Stimulated activated CD4-positive, alpha-beta T cell treated with anti-CD3 and anti-CD28 coated beads, Interleukin-4, amount 100 ng/mL, for 4 hours (primary cell): ENCODE data around the gene GALNS.
"Not testable (repeated sequence)": the region's sequence is repeated elsewhere in the genome, so short reads cannot be mapped to it uniquely, and the experiment has no call there.

ENCODE experiments used
- DNase-seq, 2 experiments: peaks; one replicate each; pipeline ENCODE4 v3.0.0-alpha.2; 2020

The GALNS gene

DNA sequence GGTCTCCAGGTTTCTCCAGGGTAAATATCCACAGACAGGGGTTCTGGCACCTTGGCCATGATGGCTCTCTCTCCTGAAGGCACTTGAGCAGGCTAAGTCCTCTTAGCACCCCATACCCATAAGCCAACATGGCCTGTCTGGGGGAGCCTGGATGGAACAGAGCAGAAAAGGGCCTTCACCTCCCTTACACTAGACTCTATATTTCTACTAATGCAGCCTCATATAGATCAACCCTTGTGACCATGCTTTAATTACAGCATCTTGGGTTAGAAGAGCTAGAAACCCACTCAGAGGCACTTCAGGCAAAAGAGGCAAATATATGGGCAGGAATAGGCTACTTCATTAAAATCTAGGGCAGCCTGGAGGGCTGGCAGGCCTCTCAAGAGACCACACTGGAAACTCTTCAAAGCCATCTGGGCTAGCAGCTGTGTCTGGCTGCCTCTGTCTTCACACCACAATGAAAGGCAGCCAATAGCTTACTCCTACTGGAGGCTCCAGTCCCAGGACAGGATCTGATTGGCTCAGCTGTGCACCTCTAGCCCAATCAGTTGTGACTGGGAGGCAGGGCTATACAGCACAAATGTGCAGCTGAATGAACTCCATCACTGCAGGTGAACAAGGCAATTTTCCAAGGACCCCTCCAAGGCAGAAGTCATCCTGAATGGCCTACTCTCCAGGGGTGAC is 57.8 kb downstream of the GALNS start:
- no peak for DNase-seq

DNA sequence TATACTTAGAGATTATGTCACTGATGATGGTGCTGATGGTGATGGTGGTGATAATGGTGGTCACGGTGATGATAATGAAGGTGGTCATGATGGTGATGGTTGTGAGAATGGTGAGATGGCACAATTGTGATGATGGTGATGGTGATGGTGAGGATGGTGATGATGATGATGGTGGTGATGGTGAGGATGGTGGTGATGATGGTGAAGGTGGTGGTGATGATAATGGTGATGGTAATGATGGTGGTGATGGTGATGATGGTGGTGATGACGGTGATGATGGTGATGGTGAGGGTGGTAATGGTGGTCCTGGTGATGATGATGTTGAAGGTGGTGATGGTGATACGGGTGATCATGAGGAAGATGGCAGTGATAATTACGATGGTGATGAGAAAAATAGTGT is 58.7 kb downstream of the GALNS start:
- DNase-seq = no peak

DNA sequence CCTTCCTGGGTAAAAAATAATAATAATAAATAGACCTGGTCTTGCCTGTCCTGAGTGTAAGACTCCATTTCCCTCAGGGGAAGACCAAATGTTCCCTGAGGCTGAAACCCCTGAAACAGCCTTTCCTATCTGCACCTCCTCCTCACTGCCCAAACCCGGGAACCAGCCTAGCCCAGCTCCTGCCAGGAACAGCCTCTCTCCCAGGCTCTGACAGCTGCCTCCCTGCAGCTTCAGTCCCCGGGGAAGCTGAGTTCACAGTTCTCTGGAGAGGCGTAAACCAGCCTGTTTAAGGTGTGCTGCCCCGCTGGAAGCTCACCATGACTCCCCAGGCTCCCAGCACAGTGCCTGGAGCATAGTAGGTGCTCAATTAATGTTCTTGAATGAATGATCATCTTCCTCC is 60.5 kb downstream of the GALNS start:
- DNase-seq = no peak

DNA sequence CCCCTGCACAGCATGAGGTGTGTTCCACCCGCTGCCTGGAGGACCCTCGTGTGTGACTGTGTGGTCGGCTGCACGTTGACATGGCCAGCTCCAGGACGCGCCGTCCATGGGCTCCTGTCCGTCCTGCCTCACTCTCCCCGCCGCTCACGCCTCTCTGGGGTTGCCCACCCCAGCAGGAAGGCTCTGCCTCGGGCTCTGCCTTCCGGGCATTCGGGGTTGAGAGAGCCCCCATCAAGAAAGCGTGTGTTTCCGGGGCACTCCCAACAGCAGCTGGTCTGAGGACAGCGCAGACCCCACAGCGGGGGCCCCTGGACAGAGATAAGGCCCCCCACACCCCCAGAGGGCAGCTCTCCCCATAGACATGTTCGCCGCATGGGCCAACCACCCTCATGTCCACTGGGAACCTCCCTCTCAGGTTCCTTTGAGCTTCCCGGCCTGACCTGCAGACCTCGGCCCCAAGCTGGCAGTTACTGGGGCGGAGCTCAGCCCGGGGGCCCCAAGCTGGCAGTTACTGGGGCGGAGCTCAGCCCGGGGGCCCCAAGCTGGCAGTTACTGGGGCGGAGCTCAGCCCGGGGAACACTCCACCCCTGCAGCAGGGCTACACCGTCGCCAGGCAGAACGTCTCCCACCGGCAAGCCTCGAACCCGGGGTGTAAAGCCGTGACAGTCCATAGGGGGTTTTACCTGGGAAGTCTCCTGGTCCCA is 63.3 kb downstream of the GALNS start:
- DNase-seq = no peak

DNA sequence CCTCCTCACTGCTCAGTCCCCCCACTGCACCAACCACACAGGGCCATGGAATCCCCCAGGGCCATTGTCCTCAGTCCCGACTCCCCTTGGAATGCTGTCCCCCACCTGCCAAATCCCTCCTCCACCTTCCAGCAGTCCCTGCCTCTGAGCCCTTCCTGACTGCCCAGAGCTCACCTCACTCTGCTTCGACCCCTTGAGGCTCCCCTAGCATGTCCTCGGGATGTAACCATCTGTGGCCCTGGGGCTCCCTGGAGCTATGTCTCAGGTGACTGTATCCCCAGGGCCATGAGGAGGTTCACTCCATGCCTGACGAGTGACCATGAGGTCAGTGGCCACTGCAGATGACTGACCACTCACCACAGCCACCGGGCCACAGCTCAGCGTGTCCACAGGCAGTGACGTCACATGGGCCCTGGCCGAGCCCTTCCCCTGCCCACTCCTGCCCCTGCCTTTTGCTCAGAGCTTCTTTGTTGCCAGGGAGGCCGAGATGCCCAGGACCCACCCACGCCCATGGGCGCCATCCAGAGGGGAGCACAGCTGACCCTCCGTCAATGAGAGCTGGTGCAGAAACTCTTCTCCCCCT is 64.0 kb downstream of the GALNS start:
- DNase-seq = no peak

DNA sequence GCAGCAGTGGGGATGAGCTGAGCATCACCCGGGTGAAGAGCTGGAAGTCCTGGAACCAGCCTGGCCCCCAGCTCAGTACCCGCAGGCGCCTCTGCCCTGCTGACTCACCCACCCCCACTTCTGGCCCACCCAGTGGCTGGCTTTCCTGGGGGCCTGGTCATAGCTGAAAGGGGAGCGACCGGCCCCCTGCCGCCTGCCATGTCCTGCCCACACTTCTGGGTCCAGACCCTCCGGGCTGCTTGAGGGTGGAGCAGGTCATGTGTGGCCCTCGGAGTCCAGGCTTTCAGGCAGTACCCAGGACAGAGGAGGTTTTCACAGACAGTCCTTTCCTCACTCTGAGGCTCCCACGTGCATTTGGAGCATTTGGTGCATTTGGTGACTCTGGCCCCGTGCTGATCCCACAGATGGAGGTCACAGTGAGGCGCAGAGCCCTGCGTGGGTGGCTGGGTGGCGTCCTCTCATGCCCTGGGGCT is 64.6 kb downstream of the GALNS start:
- no peak for DNase-seq

DNA sequence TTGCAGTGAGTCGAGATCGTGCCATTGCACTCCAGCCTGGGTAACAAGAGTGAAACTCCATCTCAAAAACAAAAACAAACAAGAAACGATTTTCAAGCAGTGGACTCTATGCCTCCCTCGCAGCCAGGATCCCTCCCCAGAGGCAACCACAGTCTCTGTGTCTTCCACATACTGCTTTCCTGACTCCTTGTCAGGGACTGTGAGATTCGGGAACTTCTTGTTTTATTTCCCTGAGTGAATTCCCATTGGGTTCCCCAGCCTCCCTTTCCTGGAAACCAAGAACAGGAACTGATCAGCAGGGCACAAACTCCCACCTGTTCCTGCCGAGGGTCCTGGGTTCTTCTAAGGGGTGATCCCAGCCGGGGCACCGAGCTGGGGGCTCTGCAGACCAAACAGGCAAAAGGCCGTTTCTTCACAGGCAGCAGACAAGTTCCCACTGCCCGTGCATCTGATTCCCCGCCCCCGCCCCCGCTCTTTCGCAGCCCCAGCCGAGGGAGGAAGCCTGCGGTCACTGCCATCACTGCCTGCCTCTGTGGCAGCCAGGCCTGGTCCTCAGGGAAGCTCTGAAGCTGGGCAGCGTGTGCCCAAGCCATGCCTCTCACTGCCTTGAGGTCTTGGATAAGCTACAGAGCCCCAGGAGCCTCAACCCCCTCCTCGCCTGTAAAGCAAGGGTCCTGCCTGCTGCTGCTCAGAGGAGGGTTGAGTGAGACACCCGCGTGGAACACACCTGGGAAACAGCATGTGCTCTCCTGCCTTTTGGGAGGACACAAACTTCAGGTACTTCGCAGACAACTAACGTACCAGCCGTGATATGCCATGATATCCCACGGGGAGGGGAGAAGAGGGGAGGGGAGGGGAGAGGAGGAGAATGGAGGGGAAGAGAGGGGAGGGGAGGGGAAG is 66.2 kb downstream of the GALNS start:
- peak; percentile 55 to 57 for DNase-seq

DNA sequence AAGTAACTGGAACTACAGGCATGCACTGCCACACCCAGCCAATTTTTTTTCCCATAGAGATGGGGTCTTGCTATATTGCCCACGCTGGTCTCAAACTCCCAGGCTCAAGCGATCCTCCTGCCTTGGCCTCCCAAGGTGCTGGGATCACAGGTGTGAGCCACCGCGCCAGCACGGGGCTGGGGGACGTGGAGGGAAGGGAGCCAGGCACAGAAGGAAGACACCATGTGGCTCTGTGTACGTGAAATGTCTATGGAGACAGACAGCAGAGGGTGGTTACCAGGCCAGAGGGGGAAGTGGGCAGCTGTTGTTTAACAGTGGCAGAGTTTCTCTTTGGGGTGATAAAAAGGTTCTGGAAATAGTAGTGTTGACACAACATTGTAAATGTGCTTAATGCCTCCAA is 67.2 kb downstream of the GALNS start:
- no peak for DNase-seq

DNA sequence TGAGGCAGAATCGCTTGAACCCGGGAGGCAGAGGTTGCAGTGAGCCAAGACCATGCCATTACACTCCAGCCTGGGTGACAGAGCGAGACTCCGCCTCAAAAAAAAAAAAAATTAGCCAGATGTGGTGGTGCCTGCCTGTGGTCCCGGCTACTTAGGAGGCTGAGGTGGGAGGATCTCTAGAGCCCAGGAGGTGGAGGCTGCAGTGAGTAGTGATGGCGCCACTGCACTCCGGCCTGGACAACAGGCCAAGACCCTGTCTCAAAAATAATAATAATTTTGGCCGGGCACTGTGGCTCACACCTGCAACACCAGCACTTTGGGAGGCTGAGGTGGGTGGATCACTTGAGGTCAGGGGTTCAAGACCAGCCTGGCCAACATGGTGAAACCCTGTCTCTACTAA is 68.0 kb downstream of the GALNS start:
- not testable (repeated sequence) for DNase-seq

DNA sequence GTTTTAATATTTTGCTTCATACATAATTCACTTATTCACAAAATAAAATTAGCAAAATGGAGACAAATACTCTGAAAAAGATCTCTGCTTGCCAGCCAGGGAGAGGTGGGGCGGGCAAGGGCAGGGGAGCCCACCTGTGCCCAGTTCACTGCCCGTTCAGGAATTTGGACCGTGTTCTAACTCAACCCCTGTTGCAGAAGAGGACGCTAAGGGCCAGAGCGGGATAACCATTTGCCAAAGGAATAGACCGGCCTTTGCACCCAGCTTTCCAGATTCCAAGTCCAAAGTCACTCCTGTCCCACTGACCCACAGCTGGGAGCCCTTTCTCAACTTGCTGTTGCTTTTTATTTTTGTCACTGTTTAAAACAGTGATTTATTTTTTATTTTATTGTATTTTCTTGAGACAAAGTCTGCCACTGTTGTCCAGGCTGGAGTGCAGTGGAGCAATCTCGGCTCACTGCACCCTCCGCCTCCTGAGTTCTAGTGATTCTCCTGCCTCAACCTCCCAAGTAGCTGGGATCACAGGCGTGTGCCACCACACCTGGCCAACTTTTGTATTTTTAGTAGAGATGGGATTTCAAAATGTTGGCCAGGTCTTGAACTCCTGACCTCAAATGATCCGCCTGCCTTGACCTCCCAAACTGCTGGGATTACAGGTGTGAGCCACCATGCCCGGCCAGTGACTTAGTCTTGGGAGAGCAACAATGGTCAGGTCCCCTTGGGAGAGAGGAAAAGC is 69.0 kb downstream of the GALNS start:
- no peak for DNase-seq

DNA sequence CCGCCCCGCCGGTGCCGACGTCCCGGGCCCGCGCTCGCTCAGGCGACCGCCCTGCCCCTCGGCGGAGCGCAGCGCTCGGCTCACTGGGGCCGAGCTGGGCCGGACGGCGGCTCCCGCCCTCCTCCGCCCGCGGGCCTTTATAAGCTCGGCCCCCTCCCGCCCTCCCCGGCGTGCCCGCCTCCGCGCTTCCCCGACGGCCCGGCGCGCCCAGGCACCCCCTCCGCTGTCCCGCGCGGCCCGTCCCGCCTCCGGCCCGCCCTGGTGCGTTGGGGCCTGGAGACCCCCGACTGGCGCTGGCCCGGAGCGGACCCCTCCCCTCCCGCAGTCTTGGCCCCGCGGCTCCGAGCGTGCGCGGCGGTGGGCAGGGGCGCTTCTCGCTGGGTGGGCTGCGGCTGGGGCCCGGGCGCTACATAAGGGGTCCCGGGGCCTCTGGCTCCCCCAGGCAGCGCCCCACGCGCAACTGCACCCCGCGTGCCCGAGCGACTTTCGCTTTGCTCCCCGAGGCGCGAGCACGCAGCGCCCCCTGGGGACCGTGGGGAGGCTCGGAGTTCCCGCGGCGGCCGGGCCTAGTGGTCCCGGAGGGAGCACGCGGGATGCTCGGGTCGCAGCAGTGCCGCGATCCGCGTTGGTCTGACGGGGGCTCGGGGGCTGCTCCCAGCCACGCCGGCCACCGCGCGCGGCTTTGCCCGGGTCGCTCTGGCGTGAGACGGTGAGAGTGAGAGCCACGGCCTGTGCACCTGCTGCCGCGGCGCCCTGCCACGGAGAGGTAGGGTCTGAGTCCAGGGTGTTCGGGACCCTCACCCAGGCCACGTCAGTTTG is 71.4 kb downstream of the GALNS start, which contains the start of gene PIEZO1:
PIEZO1 (minus strand) TSS at position 115 of the 819 bp plus-strand sequence. CDS start 256 bp downstream, outside the sequence.
- peak; percentile 80 to 83 for DNase-seq

DNA sequence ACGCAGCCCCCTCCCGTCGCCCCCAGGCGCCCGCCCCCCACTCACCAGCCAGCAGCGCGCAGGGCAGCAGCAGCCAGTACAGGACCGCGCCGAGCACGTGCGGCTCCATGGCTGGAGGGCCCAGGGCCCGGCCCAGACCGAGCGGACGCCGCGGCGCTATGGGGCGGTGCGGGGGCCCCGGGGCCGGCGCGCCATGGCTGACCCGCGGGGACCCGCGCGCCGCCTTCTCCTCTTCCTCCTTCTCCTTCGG is 72.0 kb downstream of the GALNS start:
- no peak for DNase-seq

DNA sequence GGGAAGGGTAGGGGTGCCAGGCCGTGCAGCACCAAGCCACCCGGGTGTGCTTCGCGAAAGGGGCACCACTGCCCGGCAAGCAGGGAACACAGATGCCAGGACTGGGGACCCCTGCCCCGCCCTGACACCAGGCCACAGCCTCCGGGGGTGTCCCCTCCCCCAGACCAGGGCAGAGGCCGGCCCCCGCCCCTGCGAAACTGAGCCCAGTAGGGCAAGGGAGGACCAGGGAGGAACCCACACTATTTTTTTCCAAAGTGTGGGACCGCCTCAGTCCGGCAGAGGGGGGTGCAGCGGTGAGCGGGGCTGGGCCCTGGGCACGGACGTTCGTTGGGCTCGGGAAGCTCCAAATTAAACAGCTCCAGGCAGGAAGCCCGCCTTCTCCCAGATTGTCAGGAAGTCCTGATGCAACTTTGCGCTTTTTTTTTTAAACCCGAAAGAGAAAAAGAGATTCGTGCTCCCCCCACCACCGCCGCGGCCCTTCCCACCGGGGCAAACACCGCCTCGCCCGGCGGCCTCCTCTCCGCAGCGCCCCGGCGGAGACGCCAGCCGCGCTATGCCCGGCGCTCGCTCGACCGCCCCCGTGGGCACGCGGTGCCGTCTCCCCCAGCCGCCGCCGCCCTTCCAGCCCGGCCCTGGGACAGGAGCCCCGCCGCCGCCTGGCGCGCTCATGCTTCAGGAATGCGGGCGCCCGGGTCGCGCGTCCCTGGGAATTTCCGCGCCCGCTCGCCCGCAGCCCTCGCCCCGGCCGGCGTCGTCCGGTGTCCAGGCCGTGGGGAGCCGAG is 72.5 kb downstream of the GALNS start:
- peak in 1 of 2 experiments; percentile 44 for DNase-seq

DNA sequence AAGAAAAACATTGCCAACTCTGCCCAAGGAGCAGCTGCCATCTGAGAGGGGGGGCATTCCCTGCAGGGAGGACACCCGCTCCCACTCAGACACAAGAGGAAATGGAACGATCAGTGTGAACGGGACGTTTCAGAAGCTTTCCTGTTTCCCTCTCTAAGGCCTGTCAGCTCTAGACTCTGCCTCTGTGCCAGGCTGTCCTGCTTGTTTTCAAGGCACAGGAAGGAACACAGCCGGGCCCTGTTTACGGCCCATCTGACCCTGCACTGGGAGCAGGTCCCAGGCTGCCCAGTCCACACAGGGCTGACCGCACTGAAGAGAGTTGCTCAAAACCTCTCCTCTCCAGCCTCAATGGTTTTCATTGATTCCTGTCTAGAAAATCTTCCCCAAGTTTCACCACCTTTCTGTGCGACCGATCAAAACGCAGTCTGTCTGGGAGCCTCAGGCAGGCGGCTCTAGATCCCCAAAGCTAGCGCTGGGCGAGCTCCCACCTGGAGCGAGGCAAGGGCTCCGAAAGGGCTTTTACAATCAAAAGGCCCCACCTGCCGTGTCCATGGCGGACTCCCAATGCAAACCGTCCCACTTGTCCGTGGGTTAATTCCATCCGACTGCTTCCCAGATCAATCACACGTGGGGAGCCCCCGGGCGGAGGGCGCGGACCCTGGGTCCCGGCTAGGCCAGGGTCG is 73.2 kb downstream of the GALNS start:
- DNase-seq = no peak

DNA sequence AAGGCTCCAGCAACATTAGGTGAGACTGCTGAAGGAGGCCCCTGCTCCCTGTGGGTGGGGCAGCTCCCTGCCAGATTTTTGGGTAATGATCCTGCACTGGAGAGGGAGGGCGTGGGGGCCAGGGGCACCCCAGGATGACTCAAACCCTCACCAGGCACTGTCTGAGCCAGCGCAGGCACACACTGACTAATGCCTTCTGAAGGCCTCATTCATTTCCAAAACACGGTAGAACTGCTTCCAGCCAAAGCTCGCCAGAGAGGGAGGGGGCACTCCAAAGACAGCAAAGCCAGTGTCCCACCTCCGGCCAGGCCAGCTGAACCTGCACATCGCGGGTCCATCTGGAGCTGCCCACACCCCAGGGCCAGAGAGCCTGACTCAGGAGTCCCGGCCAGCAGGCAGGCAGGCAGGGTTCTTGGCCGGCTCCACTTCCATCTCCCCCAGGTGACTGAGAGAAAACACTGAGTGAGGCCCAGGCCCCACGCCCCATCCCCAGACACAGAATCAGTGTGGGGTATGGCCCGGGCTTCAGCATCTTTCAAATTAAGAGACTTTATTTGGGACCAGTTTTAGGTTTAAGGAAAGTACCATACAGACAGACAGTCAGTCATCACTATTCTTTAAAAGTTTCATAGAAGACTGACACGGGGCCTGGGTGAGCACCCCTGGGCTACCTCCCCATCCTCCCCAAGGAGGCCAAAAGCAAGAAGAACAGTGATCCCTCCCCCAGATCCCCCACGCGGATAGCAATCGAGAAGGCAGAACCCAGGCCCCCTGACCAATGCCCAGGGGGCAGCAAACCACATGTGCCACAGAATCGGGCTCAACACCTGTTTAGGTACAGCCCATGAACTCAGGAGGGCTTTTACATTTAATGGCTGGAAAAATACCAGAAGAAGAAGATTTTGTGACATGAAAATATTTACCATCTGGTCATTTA is 74.0 kb downstream of the GALNS start:
- peak; percentile 74 to 83 for DNase-seq

DNA sequence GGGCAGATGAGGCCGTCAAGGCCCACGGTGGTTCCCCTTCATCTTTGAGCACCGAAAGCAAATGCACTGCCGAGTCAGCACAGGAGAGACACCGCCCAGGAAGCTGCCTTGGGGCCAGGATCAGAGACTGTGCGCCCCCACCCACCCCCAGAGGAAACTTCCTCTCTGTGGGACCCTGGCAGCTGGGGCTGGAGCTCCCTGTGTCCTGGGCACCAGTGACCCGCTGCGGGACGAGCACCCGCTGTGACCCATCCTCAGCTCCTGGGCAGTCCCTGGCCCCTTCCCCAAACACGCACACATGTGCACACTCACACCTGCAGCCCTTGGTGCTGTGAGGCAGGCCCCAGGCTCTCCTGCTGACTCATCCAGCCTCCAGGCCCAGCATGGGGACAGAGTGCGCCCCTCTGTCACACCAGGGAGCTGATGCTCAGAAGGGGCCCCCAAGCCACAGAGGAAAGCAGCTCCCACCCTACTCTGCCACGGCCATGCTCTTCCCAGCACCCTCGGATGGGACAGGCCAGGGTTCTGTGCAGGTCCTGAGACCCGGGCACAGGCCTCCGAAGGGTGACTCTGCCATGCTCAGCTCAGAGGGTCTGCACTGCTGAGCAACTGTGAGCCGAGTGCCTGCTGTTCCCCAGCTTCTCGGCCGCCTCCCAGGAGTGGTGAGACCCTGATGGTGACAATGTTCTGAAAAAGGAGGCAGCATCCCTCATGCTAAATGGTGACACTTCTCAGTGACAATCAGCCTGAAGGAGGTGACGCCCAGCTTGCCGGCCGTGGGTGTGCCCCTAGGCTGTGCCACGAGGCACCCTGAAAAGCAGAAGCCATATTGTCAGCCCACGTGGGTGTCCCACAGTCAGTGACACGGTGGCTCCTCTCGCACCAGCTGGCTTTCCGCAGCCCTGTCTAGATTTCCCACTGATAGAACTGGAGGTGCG is 75.3 kb downstream of the GALNS start:
- DNase-seq = peak; percentile 67 to 79

DNA sequence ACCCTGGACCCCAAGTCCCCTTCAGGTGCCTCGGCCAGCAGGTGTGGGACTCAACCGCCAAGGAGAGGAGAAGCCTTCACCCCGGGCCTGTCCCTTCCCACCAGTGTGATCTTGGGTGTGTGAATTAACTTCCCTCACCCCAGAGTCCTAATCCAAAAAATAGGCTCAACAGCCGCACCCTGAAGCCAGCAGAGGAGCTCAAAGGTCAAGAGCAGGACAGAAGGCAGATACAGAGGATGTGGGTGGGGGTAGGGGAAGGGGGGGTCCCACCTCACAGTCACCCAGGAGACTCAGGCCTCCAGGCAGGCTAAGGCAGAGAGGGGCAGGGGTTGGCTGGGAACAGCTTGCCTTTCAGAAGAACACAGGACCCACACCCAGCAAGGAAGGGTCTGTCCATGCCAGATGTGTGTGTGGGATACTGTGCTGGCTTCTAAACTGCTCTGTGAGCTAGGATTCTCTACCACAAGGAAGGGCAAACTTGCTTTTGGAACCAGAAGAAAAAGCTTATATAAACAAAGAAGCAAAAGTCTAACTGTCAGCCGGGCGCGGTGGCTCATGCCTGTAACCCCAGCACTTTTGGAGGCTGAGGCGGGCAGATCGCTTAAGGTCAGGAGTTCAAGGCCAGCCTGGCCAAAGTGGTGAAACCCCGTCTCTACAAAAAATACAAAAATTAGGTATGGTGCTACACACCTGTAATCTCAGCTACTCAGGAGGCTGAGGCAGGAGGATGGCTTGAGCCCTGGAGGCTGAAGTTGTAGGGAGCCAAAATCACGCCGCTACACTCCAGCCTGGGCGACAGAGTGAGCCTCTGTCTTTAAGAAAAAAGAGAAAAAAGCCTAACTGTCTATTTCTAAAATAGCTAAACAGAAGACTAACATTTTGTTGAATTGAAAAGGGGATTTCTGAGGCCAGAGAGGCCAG is 76.3 kb downstream of the GALNS start:
- DNase-seq = no peak
